Motor neuron (in vitro differentiated cells): ENCODE measurements around the gene ERICH3. TPM values are rescaled to one million over a fixed set of nuclear protein-coding genes. Genes with fewer than 3 reads are reported as not detected.

Source experiments
- ATAC-seq, 8 experiments: fragments of 200-7000 bp; cut with Tn5 transposase; replicated peaks in 6 of 8; 2 replicates each; pipeline ENCODE4 v1.8.0; 2021; ENCODE audit warnings: mild to moderate bottlenecking in 8 of 8, moderate library complexity in 8 of 8
- H3K27ac ChIP-seq, 2 donors: fragments of 250-450 bp; sonication (Bioruptor Pico); 2 replicates each; pipeline ENCODE4 v1.9.0; 2021; ENCODE audit warnings: antibody characterized with exemption in 2 of 2, mild to moderate bottlenecking in 2 of 2, moderate library complexity in 1 of 2
- H3K4me1 ChIP-seq, 2 donors: fragments of 250-450 bp; sonication (Bioruptor Pico); replicated peaks in 1 of 2; 2 replicates each; pipeline ENCODE4 v1.6.1; 2021; ENCODE audit warnings: antibody characterized with exemption in 2 of 2, mild to moderate bottlenecking in 2 of 2, moderate library complexity in 1 of 2
- H3K4me3 ChIP-seq, 5 donors: fragments of 250-450 bp; sonication (Bioruptor Pico); 2 replicates each; pipeline ENCODE4 v1.9.0; 2021; ENCODE audit warnings: antibody characterized with exemption in 5 of 5, mild to moderate bottlenecking in 5 of 5, moderate library complexity in 4 of 5
- WGBS, 10 experiments: fragments of 450-650 bp; shearing (Covaris generic); methylation state at CpG; one replicate each; pipeline ENCODE4 v1.0.0; 2022; 5-methylcytosine and 5-hydroxymethylcytosine counted together
- in situ Hi-C, 9 experiments: fragments of 400-800 bp; cut with MboI; loops; one replicate each; pipeline ENCODE4 v1.15.0; 2021; ENCODE audit warnings: low sequenced_read_pairs in 9 of 9, low pct_unique_long_range_greater_than_20kb in 2 of 9; ENCODE audit not compliant: unreplicated experiment in 9 of 9
- total RNA-seq, 8 experiments: library from RNA; unstranded; fragments of 300-600 nt; gene quantifications; 2 replicates each; pipeline versions ENCODE4 v1.2.3 to v1.2.4, GENCODE V29; 2022

The ERICH3 gene, protein sequence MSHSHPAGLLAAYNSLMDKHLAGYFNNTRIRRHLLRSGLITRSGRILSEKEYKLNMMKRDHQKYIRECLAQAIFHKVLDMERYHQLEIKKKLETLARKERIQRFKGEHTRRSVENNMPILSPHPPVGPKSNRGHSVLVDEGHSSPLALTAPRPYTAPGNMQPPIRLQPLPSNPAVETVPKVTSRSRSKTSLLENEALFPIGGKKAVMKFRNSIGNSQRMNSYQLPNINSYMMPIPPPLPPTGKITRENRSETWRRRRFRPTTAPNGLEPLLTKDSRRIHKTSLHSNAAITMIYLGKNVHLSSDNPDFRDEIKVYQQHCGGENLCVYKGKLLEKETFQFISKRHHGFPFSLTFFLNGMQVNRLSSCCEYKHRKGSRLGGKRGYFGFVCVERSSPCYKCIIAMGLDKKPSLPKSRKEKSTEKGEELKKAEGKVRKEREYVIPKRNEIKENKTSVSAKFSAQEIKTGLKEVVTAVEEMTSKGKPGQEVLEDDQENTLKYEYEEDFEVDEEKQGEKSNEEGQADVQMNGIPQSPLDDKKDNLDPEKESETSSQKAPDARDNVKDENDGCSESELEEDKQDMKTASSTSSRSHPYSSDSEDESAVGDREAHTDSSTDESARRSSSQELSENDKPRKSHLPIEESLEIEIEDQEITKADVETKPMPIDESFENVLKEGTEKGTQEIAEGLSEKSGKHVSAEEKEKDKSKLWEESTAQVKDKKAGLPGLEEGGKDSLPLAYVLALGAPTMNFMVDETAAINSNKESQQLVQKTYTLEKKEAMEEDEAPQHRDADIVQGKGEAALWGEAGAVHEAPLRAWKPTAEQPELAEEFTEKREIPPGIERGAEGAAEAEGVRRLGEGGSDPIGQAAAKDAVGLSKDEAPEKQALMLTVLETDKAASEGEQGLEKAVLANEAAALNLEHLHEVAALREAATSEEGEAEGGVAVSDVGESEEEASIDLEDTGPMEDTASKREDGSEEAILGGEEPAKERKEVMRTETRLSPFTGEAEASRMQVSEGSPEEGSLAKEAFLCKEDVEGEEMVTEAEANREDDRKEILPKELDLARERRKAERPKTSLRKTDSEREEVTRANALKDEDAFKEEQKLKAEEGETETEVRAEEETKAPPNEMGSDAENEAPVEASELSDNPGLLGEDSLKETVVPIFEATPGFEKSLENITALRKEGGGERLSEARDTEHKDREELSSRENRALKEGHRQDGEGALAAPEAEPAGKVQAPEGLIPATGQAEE (N-terminal part only)
- 1 to 10 TPM in 1 of 8 experiments, under 1 TPM in 7; 0.09 to 2.4 (median 0.33) TPM for total RNA-seq

DNA sequence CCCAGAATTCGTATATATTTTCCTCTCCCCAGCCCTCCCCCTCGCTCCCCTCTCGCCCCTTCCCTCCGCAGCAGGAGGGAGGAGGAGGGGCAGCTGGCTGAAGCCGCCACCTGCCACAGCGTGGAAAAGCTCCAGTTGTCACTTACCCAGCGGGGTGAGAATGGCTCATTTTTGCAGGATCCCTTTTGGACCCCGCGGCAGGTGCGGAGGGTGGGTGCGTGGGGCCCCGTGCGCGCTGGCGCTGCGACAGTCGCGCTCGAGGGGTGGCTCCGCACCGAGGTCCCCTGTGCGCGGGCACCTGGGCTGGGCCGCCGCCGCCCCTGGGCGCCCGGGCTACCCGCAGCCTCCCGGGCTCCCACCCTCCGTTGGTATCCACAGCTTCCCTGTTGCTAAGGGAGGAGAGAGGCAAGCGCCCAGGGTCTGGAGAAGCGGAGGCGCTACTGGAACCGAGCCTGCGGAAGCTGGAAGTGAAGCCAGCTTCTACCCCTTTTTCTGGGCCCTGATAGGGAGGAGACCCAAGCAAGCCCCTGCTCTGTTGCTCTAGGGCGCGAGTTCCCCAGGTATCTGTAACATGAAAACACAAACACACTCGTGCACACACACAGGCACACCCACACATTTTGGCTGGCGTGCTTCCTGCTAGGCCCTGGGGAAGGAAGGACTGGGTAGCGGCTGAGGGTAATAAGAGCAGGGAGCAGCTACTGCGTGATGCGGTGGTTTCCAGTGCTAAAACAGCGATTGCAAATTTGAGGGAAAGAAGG is at the start of gene ERICH3:
TSS of gene ERICH3 (minus strand) at position 442 of the 761 bp plus-strand sequence. CDS start at position 169, 273 bp downstream.
- WGBS, 10 experiments = 0 to 58% (median 30%) methylated on average over 2 to 20 of the region's 44 CpGs; no CpG with 5 or more reads in 2 of the 10 experiments
- peak; percentile 73 to 96 (median 89) for ATAC-seq
- Histone ChIP-seq H3K27ac (no peak within 1 kb of the TSS), H3K4me3 (peak within 1 kb of the TSS in 4 of 5 donors; percentile 14 to 29 (median 23)), H3K4me1 (no peaks in the 10 kb centered on the region)
- in situ Hi-C loops = no loop called here

DNA sequence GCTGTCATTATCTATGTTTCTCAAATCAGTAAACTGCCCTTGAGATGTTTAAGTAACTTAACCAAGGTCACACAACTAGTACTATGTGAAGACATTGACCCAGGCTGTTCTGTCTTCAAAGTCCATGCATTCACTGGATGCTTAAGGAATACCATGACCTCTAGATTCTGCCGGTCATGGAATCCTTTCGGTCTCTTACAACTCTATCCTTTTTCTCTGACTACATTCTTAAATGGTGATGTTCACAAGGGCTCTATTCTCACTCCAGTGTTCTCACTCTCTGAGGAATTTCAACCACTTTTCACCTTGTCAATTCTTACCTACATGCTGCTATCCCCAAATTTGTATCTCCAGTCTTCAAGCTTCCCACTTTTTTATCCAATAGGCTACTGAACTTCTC is 44.0 kb upstream of the ERICH3 start:
- WGBS, 10 experiments = 87 to 100% (median 100%) methylated on average over 1 to 2 of the region's 2 CpGs; no CpG with 5 or more reads in 2 of the 10 experiments
- no peak overlapping the region for H3K27ac ChIP-seq
- peaks cover 9 to 18% of the 10 kb centered on the region in 2 donors for H3K4me1 ChIP-seq
- in situ Hi-C loops = no loop called here
- no peak for ATAC-seq
- no peak overlapping the region for H3K4me3 ChIP-seq

DNA sequence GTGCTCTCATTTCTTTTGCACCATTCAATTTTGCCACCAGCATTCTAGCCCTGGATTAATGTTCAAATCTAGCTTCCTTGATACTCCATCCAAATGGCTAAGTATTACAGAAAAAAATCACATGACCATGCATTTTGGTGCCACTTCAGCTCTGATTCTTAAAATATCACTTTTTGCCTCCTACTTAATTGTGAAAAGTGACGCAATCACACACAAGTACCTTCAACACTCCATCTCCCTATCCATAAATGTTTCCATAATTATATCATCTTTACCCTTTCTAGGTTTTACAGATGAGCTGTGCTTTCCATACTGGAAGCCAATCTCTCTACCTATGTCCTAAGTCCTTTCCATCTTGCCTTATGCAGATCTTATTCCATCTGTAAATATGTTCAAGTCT is 43.2 kb upstream of the ERICH3 start:
- 88 to 100% (median 100%) methylated on average over 1 of the region's 1 CpG; no CpG with 5 or more reads in 1 of the 10 experiments for WGBS, 10 experiments
- in situ Hi-C loops = no loop called here
- no peak for ATAC-seq
- H3K4me1 ChIP-seq = peaks cover 9 to 18% of the 10 kb centered on the region in 2 donors
- H3K27ac ChIP-seq = no peak overlapping the region
- H3K4me3 ChIP-seq = no peak overlapping the region

DNA sequence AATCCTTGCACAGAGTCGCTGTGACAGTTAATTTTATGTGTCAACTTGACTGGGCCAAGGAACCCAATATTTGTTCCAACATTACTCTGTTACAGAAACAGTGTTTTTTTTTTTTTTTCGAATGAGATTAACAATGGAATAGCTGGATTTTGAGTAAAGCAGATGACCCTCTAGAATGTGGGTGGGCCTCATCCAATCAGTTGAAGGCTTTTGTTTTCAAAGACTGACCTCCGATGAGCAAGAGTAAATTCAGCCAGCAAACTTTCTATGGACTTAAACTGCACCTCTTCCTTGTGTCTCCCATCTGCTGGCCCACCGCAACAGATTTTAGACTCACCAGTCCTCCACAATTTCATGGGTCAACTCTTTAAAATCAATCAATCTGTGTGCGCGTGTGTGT is 42.2 kb upstream of the ERICH3 start:
- H3K4me1 ChIP-seq = peaks cover 9 to 18% of the 10 kb centered on the region in 2 donors
- no peak for ATAC-seq
- 67 to 100% (median 88%) methylated on average over 2 to 6 of the region's 6 CpGs; no CpG with 5 or more reads in 1 of the 10 experiments for WGBS, 10 experiments
- no peak overlapping the region for H3K27ac ChIP-seq
- in situ Hi-C loops = no loop called here
- H3K4me3 ChIP-seq = no peak overlapping the region

DNA sequence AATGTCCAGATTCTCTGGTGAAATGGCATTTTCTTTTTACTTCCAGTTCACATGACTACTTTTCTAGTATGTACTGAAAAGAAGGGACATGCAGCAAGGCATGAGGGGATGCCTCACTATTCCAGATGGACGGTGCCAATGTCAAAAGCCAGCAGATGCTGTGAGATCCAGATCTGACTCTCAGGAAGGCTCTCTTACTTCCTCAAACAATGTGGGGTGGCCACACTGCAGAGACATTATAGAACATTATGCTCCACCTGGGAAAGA is 41.6 kb upstream of the ERICH3 start:
- peak in 4 of 8 experiments; percentile 29 to 60 (median 52) for ATAC-seq
- H3K4me3 ChIP-seq = no peak overlapping the region
- H3K4me1 ChIP-seq = peaks cover 9 to 18% of the 10 kb centered on the region in 2 donors
- in situ Hi-C loops = no loop called here
- WGBS, 10 experiments = 75 to 83% (median 78%) methylated on average over 1 of the region's 1 CpG; no CpG with 5 or more reads in 6 of the 10 experiments
- no peak overlapping the region for H3K27ac ChIP-seq

DNA sequence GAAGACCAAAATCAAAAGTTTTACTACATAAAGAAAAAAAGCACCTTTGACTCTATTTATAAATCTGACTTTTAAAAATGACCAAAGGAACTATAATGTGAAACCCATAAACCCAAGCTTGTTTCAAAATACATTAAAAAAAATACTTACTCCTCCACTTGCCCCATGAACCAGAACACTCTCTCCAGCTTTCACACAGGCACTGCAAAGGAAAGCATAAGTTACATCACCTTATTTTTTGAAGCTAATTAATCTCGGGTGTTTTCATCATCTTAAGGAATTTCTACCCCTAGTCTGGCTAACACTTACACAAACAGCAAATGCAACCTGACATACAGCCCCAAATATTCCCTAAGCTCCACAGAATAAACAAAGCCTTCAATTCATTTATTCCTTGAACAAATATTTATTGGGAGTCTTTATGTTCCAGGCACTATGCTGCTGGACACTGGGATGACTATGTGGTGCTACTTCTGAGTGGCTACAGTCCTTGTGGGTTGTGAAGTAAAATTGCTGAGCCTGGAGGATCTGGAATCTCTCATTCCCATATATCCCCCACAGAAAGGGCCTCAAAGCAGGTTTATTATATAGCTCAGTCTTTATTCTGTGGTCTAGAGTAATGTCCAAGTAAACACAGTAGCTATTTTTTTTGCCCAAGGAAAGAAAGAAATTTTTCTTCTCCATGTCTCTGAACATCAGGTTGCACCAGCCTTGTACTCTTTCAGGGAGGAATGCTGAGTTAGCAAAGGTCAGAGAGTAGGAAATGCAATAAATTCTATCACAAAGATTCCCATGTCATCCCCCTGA is 41.0 kb upstream of the ERICH3 start:
- H3K4me3 ChIP-seq = no peak overlapping the region
- no peak overlapping the region for H3K27ac ChIP-seq

DNA sequence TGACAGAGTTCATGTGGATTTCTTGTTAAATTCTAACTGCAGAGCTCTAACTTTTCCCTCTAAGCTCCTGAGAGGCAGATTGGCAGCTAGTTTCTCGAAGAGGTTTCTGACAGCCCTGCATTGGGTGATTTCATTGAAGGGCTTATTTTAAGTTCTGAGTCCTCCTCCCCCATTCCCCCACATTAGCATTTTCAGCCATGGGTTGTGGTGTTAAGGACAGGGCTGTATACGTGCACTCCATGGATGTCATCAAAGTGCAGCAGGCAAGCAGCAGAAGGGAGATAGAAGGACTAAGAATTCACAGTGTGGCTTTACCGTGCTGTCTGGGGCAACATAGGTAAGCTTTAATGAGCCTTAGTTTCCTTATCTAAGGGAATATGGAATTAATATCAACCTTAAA is 40.3 kb upstream of the ERICH3 start:
- WGBS, 10 experiments = 44 to 100% (median 60%) methylated on average over 1 to 3 of the region's 3 CpGs; no CpG with 5 or more reads in 3 of the 10 experiments
- peak in 2 of 8 experiments; percentile 41 to 53 for ATAC-seq
- H3K27ac ChIP-seq = no peak overlapping the region

More for the DNA sequence above, 41.0 kb upstream of the ERICH3 start:
- H3K4me1 ChIP-seq = peaks cover 9 to 18% of the 10 kb centered on the region in 2 donors
- in situ Hi-C loops = no loop called here
- WGBS, 10 experiments = 57 to 100% (median 88%) methylated on average over 1 of the region's 1 CpG; no CpG with 5 or more reads in 5 of the 10 experiments
- ATAC-seq = peak in 5 of 8 experiments; percentile 47 to 81 (median 68)

DNA sequence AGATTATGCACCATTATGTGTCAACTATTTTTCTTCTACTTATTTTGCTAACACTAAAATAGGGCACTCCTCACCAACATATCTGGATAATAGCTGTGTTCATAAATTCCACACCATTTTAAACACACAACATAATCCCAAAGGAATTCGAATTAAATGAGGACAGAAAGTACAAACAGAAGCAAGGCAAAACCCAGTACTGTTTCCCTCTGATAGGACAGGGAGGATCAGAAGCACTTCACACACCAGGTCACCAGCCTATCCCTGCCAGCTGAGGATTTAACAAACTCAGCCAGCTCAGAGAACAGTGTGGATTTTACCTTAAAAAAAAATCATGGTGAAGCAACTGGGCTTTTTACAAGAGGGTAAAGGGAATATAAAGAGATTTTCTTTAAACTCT is 39.3 kb upstream of the ERICH3 start:
- in situ Hi-C loops = no loop called here
- ATAC-seq = peak in 2 of 8 experiments; percentile 18 to 73

More for the DNA sequence above, 40.3 kb upstream of the ERICH3 start:
- in situ Hi-C loops = no loop called here
- Histone ChIP-seq H3K4me3 (no peak overlapping the region), H3K4me1 (peaks cover 9 to 18% of the 10 kb centered on the region in 2 donors)

DNA sequence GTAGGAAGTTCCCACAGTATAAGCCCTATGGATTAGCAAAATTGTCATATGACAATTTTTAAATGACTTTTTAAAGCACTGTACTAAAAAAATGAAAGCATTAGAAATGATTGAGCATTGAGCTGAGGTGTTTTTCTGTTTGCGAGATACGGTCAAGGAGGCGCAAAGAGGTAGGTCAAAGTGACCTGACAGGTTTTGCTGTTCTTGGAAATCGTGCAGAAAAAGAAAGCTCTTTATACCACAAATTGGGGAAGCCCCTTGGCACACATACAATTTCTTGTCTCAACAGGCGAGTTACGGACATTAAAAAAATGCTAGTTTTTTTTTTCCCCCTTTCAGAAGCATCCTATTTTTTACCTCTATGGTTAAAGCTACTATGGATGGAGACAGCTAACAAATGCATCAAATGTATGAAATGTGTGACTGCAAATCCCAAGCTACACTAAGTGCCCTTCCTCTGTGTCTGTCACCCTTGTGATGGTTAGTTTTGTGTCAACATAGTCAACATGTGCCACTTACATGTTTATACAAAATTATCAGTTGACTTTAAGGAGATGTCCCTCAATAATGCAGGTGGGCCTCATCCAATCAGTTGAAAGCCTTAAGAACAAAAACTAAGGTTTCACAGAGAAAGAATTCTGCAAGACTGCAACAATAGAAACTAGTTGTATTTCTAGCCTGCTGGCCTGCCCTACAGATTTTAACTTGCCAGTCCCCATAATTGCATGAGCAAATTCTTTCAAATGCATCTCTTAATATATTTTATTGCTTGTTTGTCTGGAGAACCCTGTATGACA is 30.0 kb upstream of the ERICH3 start:
- H3K4me3 ChIP-seq = no peak overlapping the region
- H3K4me1 ChIP-seq = no peaks in the 10 kb centered on the region
- no peak overlapping the region for H3K27ac ChIP-seq
- no peak for ATAC-seq
- 69 to 100% (median 100%) methylated on average over 3 to 6 of the region's 6 CpGs for WGBS, 10 experiments
- in situ Hi-C loops = no loop called here

More for the DNA sequence above, 39.3 kb upstream of the ERICH3 start:
- H3K27ac ChIP-seq = no peak overlapping the region
- H3K4me3 ChIP-seq = no peak overlapping the region
- 0 to 70% (median 47%) methylated on average over 1 of the region's 1 CpG; no CpG with 5 or more reads in 2 of the 10 experiments for WGBS, 10 experiments
- H3K4me1 ChIP-seq = peaks cover 9 to 18% of the 10 kb centered on the region in 2 donors

DNA sequence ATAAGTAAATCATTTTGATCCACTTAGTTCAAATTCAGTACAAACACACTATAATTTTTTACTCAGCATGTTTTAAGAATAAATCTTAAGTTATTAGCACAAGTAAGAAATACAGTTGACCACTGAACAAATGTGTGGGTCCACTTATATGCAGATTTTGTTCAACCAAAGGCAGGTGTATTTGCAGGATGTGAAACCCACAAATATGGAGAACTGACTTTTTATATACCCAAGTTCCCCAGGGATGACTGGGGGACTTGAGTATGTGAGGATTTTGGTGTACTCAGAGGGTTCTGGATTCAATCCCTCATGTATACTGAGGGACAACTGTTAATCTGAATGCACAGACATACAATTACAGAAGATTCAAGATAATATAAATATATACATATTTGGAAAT is 25.7 kb upstream of the ERICH3 start:
- ATAC-seq = no peak
- Histone ChIP-seq H3K4me1 (no peaks in the 10 kb centered on the region), H3K27ac (no peak overlapping the region), H3K4me3 (no peak overlapping the region)
- in situ Hi-C loops = loop anchor here in 3 of 9 experiments (25.0 kb wide), 2 partner anchors 187 to 712 kb away; partner anchors contain the start of gene LRRC53 (in 2 of the 3)

DNA sequence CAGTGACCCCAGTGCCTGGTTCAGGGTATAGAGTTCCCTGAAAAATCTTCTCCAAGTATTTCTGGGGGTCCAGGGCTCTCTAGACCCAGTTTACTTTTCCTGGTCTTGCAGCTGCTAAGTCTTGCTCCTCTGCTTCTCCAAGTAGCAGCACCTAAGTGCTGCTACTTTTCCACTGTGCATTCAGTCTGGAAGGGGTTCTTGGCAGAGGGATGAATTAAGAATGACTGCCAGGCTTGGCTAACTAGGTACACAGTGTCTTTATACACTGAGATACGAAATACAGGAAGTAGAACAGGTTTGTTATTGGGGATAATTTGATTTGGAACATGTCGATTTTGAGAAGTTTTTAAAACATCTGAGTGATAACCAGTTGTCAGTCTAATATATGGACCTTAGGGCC is 24.2 kb upstream of the ERICH3 start:
- no peak overlapping the region for H3K4me3 ChIP-seq
- H3K27ac ChIP-seq = no peak overlapping the region
- no peaks in the 10 kb centered on the region for H3K4me1 ChIP-seq
- no peak for ATAC-seq
- in situ Hi-C loops = loop anchor here in 3 of 9 experiments (25.0 kb wide), 2 partner anchors 186 to 711 kb away; partner anchors contain the start of gene LRRC53 (in 2 of the 3)
- 56 to 100% (median 77%) methylated on average over 1 to 2 of the region's 2 CpGs; no CpG with 5 or more reads in 1 of the 10 experiments for WGBS, 10 experiments
